Stomach smooth muscle (tissue), 2 donors: Measurements from ENCODE around the gene PSMB5.

Source experiments
- H3K27ac ChIP-seq: one replicate; pipeline ENCODE4 v1.7.0; 2013; ENCODE audit warnings: mild to moderate bottlenecking, low read length, inconsistent platforms
- H3K27me3 ChIP-seq, 2 donors: one replicate each; pipeline ENCODE4 v1.7.0; 2013; ENCODE audit warnings: low read length in 2 of 2; ENCODE audit not compliant: insufficient read depth in 2 of 2, control insufficient read depth in 1 of 2
- H3K36me3 ChIP-seq, 2 donors: one replicate each; pipeline ENCODE4 v1.7.0; 2013; ENCODE audit warnings: low read length in 2 of 2; ENCODE audit not compliant: control insufficient read depth in 2 of 2, insufficient read depth in 2 of 2
- H3K4me1 ChIP-seq: one replicate; pipeline ENCODE4 v1.7.0; 2013; ENCODE audit warnings: low read length; ENCODE audit not compliant: control insufficient read depth, insufficient read depth
- H3K4me3 ChIP-seq, 2 donors: one replicate each; pipeline ENCODE4 v1.7.0; 2013; ENCODE audit warnings: low read length in 2 of 2
- H3K9ac ChIP-seq, 2 donors: one replicate each; pipeline ENCODE4 v1.7.0; 2013; ENCODE audit warnings: low read length in 2 of 2, mild to moderate bottlenecking in 1 of 2
- H3K9me3 ChIP-seq, 2 donors: one replicate each; pipeline ENCODE4 v1.7.0; 2013; ENCODE audit warnings: low read length in 2 of 2; ENCODE audit not compliant: control insufficient read depth in 2 of 2
- donor health status: healthy.
- donor health status: Pancreatic carcinoma.

The PSMB5 gene

DNA sequence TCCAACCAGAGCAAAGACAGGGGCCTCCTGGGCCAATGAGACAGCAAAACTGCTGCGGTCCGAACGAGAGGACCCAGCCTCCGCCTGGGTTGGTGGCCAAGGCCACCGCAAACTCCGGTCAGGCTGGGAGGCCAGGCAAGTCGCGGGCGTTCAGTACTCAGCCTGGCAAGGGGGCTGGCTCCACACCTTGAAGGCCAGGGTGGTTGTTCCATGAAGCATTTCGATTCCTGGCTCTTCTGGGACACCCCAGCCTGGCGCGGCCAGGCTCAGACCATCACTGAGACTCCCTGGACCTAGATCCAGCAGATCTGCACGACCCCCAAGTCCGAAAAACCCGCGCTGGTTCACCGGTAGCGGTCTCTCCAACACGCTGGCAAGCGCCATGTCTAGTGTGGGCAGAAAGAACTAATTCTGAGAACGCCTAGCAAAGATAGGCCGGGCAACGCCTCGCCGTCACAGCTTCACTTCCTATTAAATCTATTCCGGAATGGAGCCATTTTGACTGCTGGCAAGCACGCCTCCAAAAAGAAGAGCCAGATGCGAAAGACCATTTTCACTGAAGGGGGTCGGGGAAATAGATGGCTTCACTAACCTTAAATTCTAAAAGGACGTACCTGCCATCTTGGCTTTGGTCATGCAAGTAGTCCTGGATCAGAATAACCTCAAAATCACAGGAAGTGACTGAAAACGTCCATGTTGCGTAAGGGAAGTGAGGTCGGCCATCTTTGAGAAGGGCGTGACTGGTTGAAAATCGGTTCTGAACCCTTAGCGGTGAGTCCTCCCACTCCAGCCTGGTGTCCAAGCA, at the start of gene PSMB5:
Gene PSMB5 (minus strand): TSS at position 403 of the 805 bp plus-strand sequence. CDS start 19 bp downstream, at position 384.
- Histone ChIP-seq H3K36me3 (peaks cover 4 to 10% of the 10 kb centered on the region in 2 donors), H3K27ac (peak within 1 kb of the TSS; percentile 96), H3K4me3 (peak within 1 kb of the TSS; percentile 92 to 97), H3K27me3 (no peaks in the 10 kb centered on the region), H3K9ac (peak within 1 kb of the TSS; percentile 97 to 98), H3K4me1 (peaks cover 11% of the 10 kb centered on the region), H3K9me3 (no peaks in the 10 kb centered on the region)

DNA sequence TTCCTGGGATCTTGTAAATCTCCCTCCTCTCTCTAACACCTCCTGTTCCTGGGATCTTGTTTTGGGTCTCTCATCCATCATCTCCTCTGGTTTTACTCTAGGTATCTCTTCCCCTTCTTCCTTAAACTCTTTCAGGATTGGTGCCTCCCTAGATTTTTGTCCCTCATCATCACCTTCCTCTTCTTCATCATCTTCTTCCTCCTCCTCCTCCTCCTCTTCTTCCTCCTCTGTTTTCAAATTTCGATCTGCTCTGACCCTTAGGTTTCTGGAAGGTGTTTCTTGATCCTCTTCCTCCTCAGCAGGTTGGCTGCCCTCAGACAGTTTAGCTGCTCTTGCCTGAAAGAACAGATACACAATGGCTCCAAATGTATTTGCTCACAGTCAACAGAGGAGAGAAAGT, 45.8 kb upstream of the PSMB5 start:
- H3K36me3 ChIP-seq = peaks cover 60 to 63% of the 10 kb centered on the region in 2 donors
- no peaks in the 10 kb centered on the region for H3K9me3 ChIP-seq
- H3K27me3 ChIP-seq = no peaks in the 10 kb centered on the region
- no peak overlapping the region for H3K4me3 ChIP-seq
- peaks cover 7% of the 10 kb centered on the region for H3K4me1 ChIP-seq
- H3K27ac ChIP-seq = no peak overlapping the region
- no peak overlapping the region for H3K9ac ChIP-seq

DNA sequence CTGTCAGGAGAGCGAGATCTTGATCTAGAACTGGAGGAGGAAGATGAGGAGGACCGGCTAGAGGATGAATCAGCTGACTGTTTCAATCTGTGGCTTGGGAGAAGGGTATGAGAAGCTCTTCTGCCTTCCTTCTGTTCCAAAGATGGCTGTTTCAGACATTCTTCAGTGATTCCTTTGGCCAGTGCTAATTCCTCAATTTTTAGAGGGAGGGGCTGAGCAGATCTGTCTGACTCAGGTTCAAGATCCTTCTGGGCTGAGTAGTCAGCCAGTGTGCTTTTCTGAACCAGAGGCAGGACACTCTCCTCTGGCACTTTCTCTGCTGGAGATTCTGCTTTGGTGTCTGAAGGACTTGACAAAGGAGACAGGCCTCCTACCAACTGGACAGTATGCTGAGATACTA, 45.0 kb upstream of the PSMB5 start:
- no peak overlapping the region for H3K9ac ChIP-seq
- no peak overlapping the region for H3K4me3 ChIP-seq
- H3K4me1 ChIP-seq = peaks cover 7% of the 10 kb centered on the region
- no peaks in the 10 kb centered on the region for H3K27me3 ChIP-seq
- no peak overlapping the region for H3K27ac ChIP-seq
- no peaks in the 10 kb centered on the region for H3K9me3 ChIP-seq
- peaks cover 60 to 65% of the 10 kb centered on the region in 2 donors for H3K36me3 ChIP-seq

DNA sequence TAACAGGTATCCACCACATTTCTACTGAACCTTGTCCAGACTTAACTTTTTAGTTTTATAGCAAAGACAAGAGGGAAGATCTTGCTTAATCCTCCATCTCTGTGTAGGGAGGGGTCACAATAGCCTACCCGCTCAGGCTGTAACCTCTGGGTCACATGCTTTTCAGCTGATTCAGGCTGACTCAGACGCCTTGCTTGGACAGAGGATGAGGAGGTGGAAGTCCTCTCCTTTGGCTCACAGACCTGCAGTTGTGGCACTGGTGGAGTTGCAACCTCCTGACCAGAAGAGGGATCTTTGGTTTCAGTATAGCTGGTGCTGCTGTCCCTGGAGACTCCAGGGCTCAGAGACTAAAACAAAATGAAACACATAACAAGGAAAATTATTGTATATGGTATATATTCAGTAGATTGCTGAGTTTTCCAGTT, 44.0 kb upstream of the PSMB5 start:
- H3K36me3 ChIP-seq = peaks cover 60 to 68% of the 10 kb centered on the region in 2 donors
- H3K9me3 ChIP-seq = no peaks in the 10 kb centered on the region
- peaks cover 7% of the 10 kb centered on the region for H3K4me1 ChIP-seq
- no peak overlapping the region for H3K4me3 ChIP-seq
- no peaks in the 10 kb centered on the region for H3K27me3 ChIP-seq
- H3K9ac ChIP-seq = peak overlapping the region in 1 of 2 donors; percentile 38
- no peak overlapping the region for H3K27ac ChIP-seq

DNA sequence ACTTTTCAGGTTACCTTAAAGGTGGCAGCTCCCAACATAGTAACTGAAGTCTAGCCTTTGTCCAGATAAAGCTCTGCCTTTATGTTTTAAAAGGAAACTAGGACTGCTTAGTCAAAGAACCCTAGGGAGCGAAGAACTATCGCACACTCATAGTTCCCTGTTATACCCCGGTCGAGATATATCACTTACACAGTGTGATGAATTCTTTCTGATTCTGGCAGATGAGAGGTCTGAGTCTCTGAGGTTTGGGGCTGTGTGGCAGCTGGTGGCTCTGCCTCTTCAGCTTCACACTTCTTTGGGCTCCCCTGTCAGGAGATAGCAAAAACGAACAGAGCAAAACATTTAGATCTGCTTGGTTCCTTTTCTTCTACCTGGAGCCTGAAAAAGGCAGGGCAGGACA, 43.3 kb upstream of the PSMB5 start:
- Histone ChIP-seq H3K36me3 (peaks cover 64 to 71% of the 10 kb centered on the region in 2 donors), H3K9me3 (no peaks in the 10 kb centered on the region), H3K27me3 (no peaks in the 10 kb centered on the region), H3K4me1 (peaks cover 7% of the 10 kb centered on the region), H3K9ac (no peak overlapping the region), H3K4me3 (no peak overlapping the region), H3K27ac (no peak overlapping the region)

DNA sequence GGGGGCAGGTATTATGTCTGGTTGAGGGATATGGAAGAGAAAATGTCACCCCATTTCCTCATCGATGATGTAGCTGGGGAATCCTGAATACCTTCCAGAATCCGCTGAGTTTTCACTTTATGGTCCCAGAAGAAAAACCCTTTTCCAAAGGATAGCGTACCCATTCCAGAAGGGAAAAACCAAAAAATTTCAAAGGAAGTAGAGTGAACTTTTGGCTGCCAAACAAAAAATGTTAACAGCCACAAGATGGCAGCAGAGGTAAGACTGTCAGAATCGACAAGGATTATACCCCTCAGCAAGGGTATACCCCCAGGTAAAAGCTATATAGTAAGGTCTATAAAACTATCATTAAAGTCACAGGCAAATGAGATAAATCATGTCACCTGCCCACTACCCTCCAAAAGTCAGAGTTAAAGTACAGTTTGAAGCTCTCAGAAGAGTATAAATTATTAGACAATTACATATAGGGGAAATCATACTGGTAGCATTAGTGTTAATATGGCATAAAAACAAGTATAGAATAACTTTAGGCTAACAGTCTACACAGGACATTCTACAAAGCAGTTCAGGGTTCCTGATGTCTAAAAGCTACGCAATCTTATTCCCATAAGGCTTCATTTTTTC, 42.2 kb upstream of the PSMB5 start:
- H3K27me3 ChIP-seq = no peaks in the 10 kb centered on the region
- peaks cover 15% of the 10 kb centered on the region for H3K4me1 ChIP-seq
- no peak overlapping the region for H3K9ac ChIP-seq
- no peak overlapping the region for H3K4me3 ChIP-seq
- H3K9me3 ChIP-seq = no peaks in the 10 kb centered on the region
- no peak overlapping the region for H3K27ac ChIP-seq
- peaks cover 69 to 75% of the 10 kb centered on the region in 2 donors for H3K36me3 ChIP-seq

DNA sequence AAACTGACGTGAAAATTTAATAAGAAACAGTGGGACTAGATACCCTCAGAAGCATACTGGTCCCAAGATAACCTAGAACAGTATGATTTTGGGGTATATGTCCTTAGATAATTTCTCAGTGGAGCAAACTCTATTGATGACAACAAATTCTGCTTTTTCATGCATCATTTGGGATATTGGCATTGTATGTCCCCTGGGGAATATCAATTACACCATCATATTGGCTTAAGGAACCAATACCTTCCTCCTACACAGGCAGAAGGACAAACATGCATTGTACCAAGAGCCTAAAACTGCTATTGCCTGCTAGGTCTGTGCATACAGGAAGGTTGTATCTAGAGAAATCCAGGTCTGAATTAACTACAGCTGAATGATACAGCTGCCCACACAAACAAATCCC, 40.2 kb upstream of the PSMB5 start:
- H3K27ac ChIP-seq = no peak overlapping the region
- peaks cover 52 to 57% of the 10 kb centered on the region in 2 donors for H3K36me3 ChIP-seq
- H3K9me3 ChIP-seq = no peaks in the 10 kb centered on the region
- peaks cover 27% of the 10 kb centered on the region for H3K4me1 ChIP-seq
- H3K27me3 ChIP-seq = no peaks in the 10 kb centered on the region
- H3K9ac ChIP-seq = no peak overlapping the region
- H3K4me3 ChIP-seq = no peak overlapping the region

DNA sequence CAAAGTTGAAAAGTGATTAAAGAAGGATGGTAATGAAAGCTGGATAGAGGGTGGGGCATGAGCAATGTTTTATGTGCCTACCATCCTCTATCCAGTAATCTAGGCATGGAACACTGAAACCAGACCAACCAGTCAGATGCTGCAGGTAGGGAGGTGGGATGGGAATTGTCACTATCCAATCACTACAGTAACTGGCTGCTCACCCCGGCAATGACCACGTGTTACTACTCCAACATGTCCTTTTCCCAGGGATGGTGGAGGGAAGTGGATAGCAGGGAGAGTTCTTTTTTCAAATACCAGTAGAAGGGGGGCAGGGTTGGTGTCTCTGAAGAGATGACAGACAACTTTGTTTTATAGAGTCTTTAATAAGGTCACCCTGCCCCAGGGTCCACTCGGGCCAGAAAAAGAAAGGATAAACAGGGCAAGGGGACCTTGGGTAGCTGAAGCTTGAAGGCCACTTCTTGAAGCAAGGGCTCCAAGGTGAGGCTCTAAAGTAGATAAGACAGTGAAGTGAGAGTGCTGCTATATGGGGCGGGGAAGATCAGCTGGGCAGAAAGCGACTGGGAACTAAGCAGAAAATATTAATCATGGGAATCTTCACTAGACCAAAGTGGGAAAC, 37.3 kb upstream of the PSMB5 start:
- peak overlapping the region; percentile 86 to 92 for H3K4me3 ChIP-seq
- H3K36me3 ChIP-seq = peaks cover 42 to 43% of the 10 kb centered on the region in 2 donors
- H3K9ac ChIP-seq = peak overlapping the region; percentile 72 to 90
- H3K27me3 ChIP-seq = no peaks in the 10 kb centered on the region
- H3K27ac ChIP-seq = peak overlapping the region; percentile 82
- no peaks in the 10 kb centered on the region for H3K9me3 ChIP-seq
- peaks cover 33% of the 10 kb centered on the region for H3K4me1 ChIP-seq

DNA sequence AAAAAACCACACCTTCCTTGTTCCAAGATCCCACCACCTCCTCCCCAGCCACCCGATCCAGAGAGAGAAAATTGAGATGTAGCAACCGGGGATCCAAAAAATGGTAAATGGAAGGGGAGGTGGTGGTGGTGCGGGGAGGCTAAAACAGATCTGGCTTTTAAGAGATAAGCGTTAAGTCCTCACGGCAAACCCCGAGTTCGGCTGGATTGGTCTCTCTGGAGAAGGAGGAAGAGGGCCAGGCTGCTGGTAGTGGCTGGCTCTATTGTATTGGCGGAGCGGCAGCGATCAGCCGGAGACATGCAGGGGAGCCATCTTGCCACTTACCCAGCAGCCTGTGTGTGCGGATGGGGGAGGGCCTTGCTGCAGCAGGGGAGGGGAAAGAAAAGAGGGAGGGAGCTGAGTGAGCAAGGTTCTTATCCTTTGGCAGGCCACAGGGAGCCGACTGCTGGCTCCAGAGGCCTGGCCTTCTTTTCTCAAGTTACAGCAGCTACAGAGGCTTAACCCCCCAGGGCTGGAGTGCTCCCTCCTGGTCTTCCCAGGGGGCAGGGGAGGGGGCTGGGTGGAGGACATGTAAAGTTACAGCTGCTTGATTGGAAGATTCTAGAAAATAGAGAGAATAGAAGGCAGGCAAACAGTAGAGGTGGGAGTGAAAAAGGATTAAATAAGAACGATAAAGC, 36.7 kb upstream of the PSMB5 start:
- peak overlapping the region; percentile 82 for H3K27ac ChIP-seq
- H3K27me3 ChIP-seq = no peaks in the 10 kb centered on the region
- peaks cover 33% of the 10 kb centered on the region for H3K4me1 ChIP-seq
- H3K4me3 ChIP-seq = peak overlapping the region; percentile 86 to 92
- H3K9me3 ChIP-seq = no peaks in the 10 kb centered on the region
- H3K36me3 ChIP-seq = peaks cover 41% of the 10 kb centered on the region in 2 donors
- peak overlapping the region; percentile 86 to 90 for H3K9ac ChIP-seq
